K562 (cell line): ENCODE measurements around the gene SUMO3. TPM values are rescaled to one million over a fixed set of nuclear protein-coding genes. Genes with fewer than 3 reads are reported as not detected.
A peak's percentile ranks its signal among the peaks of the same experiment; 100 is the strongest.

ENCODE experiments used
- ATAC-seq: fragments of 200-7000 bp; cut with Tn5 transposase; 3 replicates; pipeline ENCODE4 v1.9.1; 2020; ENCODE audit warnings: moderate library complexity
- BruUV-seq: library from RNA; stranded (reverse); fragments of 400-500 nt; replicated peaks from 2 replicates; lab custom pipeline; 2021; lab: Mats Ljungman, UMichigan
- CTCF ChIA-PET: fragments of 300-600 bp; formaldehyde crosslinking; extraction: SDS; loops from one replicate; lab custom pipeline; 2021; ENCODE audit warnings: low intra/inter-chr PET ratio; lab: Yijun Ruan, JAX
- POLR2A ChIA-PET: fragments of 300-600, 350-650 bp; sonication (Branson Sonifier 250); formaldehyde crosslinking; extraction: SDS; loops from one replicate; lab custom pipeline; 2021; ENCODE audit warnings: antibody characterized with exemption, inconsistent platforms; lab: Yijun Ruan, JAX
- DNase-seq, 4 experiments: peaks; one replicate each; pipeline versions ENCODE4 v3.0.0 to v3.0.0-alpha.2; 2011 to 2018; ENCODE audit warnings: low spot score in 3 of 4, mixed read lengths in 3 of 4; ENCODE audit errors: extremely low read depth in 1 of 4
- FAIRE-seq: peaks from 2 replicates; lab custom pipeline; 2011; peaks lifted over from hg19 to GRCh38; lab: Jason Lieb, UNC
- H2AFZ ChIP-seq: 2 replicates; pipeline ENCODE4 v1.6.0; 2011; ENCODE audit warnings: low read depth, low read length, control low read depth, inconsistent platforms
- H3K27ac ChIP-seq: fragments of 200-600 bp; 3 replicates; pipeline ENCODE4 v1.8.0; 2011; ENCODE audit warnings: low read depth, mild to moderate bottlenecking, control low read depth, inconsistent platforms, low read length, moderate library complexity, mixed read lengths; ENCODE audit errors: extremely low read depth
- H3K27me3 ChIP-seq, 2 experiments: fragments of 300-600 bp in 1 of 2; 2 replicates in 1 of 2; 3 replicates in 1 of 2; pipeline versions ENCODE4 v1.6.0 to v1.8.0; 2011; ENCODE audit warnings: inconsistent platforms in 2 of 2, low read length in 2 of 2, mild to moderate bottlenecking in 1 of 2, mixed read lengths in 1 of 2, moderate library complexity in 1 of 2; ENCODE audit not compliant: control insufficient read depth in 2 of 2, insufficient read depth in 2 of 2
- H3K36me3 ChIP-seq: fragments of 300-600 bp; 3 replicates; pipeline ENCODE4 v1.8.0; 2011; ENCODE audit warnings: mild to moderate bottlenecking, low read length, inconsistent platforms; ENCODE audit not compliant: control insufficient read depth, insufficient read depth
- H3K4me1 ChIP-seq, 2 experiments: fragments of 200-600 bp in 1 of 2; replicated peaks in 1 of 2; 2 replicates in 1 of 2; 3 replicates in 1 of 2; pipeline versions ENCODE4 v1.5.1 to v1.8.0; 2011; ENCODE audit warnings: inconsistent platforms in 2 of 2, low read length in 2 of 2, mild to moderate bottlenecking in 1 of 2, mixed read lengths in 1 of 2, moderate library complexity in 1 of 2; ENCODE audit not compliant: control insufficient read depth in 2 of 2, insufficient read depth in 2 of 2
- H3K4me2 ChIP-seq: 2 replicates; pipeline ENCODE4 v1.6.1; 2011; ENCODE audit warnings: low read length, control low read depth, inconsistent platforms, mixed read lengths; ENCODE audit not compliant: insufficient read depth
- H3K4me3 ChIP-seq: fragments of 200-600 bp; sonication (generic), shearing (Covaris generic); 2 replicates; pipeline ENCODE4 v1.5.1; 2016; ENCODE audit warnings: control low read depth, inconsistent platforms
- H3K79me2 ChIP-seq: fragments of 200-600 bp; 3 replicates; pipeline ENCODE4 v1.8.0; 2011; ENCODE audit warnings: low read length, inconsistent platforms; ENCODE audit not compliant: control insufficient read depth, insufficient read depth
- H3K9ac ChIP-seq, 2 experiments: 2 replicates each; pipeline versions ENCODE4 v1.6.0 to v1.6.1; 2011; ENCODE audit warnings: low read depth in 2 of 2, low read length in 2 of 2, control low read depth in 1 of 2, inconsistent platforms in 1 of 2, mild to moderate bottlenecking in 1 of 2, mixed read lengths in 1 of 2; ENCODE audit not compliant: insufficient read depth in 1 of 2
- H3K9me1 ChIP-seq: one replicate; pipeline ENCODE4 v1.6.0; 2011; ENCODE audit warnings: inconsistent platforms, mild to moderate bottlenecking, low read length, moderate library complexity; ENCODE audit not compliant: control insufficient read depth, insufficient read depth
- H3K9me3 ChIP-seq: replicated peaks from 2 replicates; pipeline ENCODE4 v1.5.1; 2011; ENCODE audit warnings: low read depth, low read length, inconsistent platforms; ENCODE audit not compliant: control insufficient read depth, insufficient read depth
- H4K20me1 ChIP-seq: replicated peaks from 2 replicates; pipeline ENCODE4 v1.6.1; 2011; ENCODE audit warnings: low read length, inconsistent platforms, mixed read lengths; ENCODE audit not compliant: control insufficient read depth, insufficient read depth
- BDP1 ChIP-seq: IDR thresholded peaks from 3 replicates; pipeline ENCODE4 v1.6.1; 2011; ENCODE audit not compliant: insufficient read length, insufficient read depth
- CREB1 ChIP-seq, 2 experiments: sonication (generic) in 1 of 2; formaldehyde crosslinking in 1 of 2; IDR thresholded peaks; 2 replicates each; pipeline versions ENCODE4 v1.6.1 to v1.8.0; 2012 to 2022; ENCODE audit warnings: inconsistent platforms in 1 of 2, mild to moderate bottlenecking in 1 of 2, missing genetic modification reagents in 1 of 2, moderate library complexity in 1 of 2
- FIP1L1 ChIP-seq: fragments of 200-400 bp; formaldehyde crosslinking; IDR thresholded peaks from 2 replicates; pipeline ENCODE4 v1.6.1; 2018; ENCODE audit warnings: mild to moderate bottlenecking, low read depth, low read length; ENCODE audit not compliant: poor library complexity, severe bottlenecking
- HNRNPL ChIP-seq: fragments of 200-400 bp; formaldehyde crosslinking; IDR thresholded peaks from 2 replicates; pipeline ENCODE4 v1.6.1; 2017; ENCODE audit warnings: low read depth, mild to moderate bottlenecking, low read length
- NFIC ChIP-seq: fragments of 450-650 bp; IDR thresholded peaks from 2 replicates; pipeline ENCODE4 v1.6.1; 2017; ENCODE audit warnings: mild to moderate bottlenecking, inconsistent platforms
- NR2C1 ChIP-seq, 2 experiments: fragments of 450-650 bp; IDR thresholded peaks; 2 replicates each; pipeline ENCODE4 v1.6.1; 2017; ENCODE audit warnings: mild to moderate bottlenecking in 2 of 2, antibody characterized with exemption in 1 of 2, inconsistent platforms in 1 of 2, missing compliant biosample characterization in 1 of 2, missing genetic modification characterization in 1 of 2
- PCBP1 ChIP-seq: fragments of 200-400 bp; formaldehyde crosslinking; IDR thresholded peaks from 2 replicates; pipeline ENCODE4 v1.6.1; 2018; ENCODE audit warnings: mild to moderate bottlenecking, low read depth, low read length; ENCODE audit not compliant: poor library complexity, severe bottlenecking
- PRPF4 ChIP-seq: fragments of 200-400 bp; formaldehyde crosslinking; IDR thresholded peaks from one replicate; pipeline ENCODE4 v1.6.1; 2017; ENCODE audit warnings: low read length, low read depth, mild to moderate bottlenecking; ENCODE audit not compliant: insufficient read depth, poor library complexity, severe bottlenecking
- XRCC5 ChIP-seq: fragments of 200-400 bp; formaldehyde crosslinking; IDR thresholded peaks from 2 replicates; pipeline ENCODE4 v1.6.1; 2017; ENCODE audit warnings: low read depth, mild to moderate bottlenecking, low read length
- ZNF253 ChIP-seq: fragments of 250-450 bp; sonication (Bioruptor Pico); conservative IDR thresholded peaks from 2 replicates; pipeline ENCODE4 v1.6.1; 2021; ENCODE audit warnings: mild to moderate bottlenecking
- ZNF76 ChIP-seq: fragments of 250-450 bp; sonication (Bioruptor Pico); IDR thresholded peaks from 2 replicates; pipeline ENCODE4 v1.4.0; 2020; ENCODE audit warnings: mild to moderate bottlenecking, moderate library complexity, borderline replicate concordance
- WGBS: fragments of 100-300 bp; shearing (Covaris generic); methylation state at CpG from one replicate; pipeline ENCODE4 v1.1.6; 2016; ENCODE audit warnings: low coverage, mixed read lengths; ENCODE audit not compliant: insufficient coverage; ENCODE audit errors: missing lambda C conversion rate; 5-methylcytosine and 5-hydroxymethylcytosine counted together
- in situ Hi-C: fragments of 300-500 bp; cut with MboI; formaldehyde crosslinking; loops from 4 replicates; pipeline ENCODE4 v1.15.0; 2018; ENCODE audit warnings: inconsistent platforms, mixed read lengths
- intact Hi-C: fragments of 100-400 bp; cut with micrococcal nuclease; formaldehyde crosslinking; loops from 2 replicates; pipeline ENCODE4 v1.14.2; 2022
- polyA plus RNA-seq, 8 experiments: library from polyadenylated mRNA; depleted of rRNA in 4 of 8; stranded (reverse) in 5 of 8; unstranded in 3 of 8; fragments of >200 nt; fragmentation: Nextera tagmentation in 2 of 8; fragmentation: Illumina TruSeq in 1 of 8; extraction: Ambion mirVana in 2 of 8; extraction: Trizol in 1 of 8; gene quantifications; 2 replicates each; pipeline versions ENCODE4 v1.2.1 to v1.2.3, GENCODE V29; 2011 to 2014; ENCODE audit warnings: inconsistent platforms in 1 of 8, missing spikeins in 1 of 8
- total RNA-seq, 7 experiments: library from RNA; depleted of rRNA in 6 of 7; stranded (reverse); fragments of >200 nt in 6 of 7; fragmentation: Illumina TruSeq in 2 of 7; extraction: Trizol in 2 of 7; gene quantifications; 2 replicates each; pipeline versions ENCODE4 v1.2.1 to v1.2.3, GENCODE V29; 2011 to 2021; ENCODE audit warnings: low replicate concordance in 1 of 7
- TF ChIP-seq, protein P1 (sequence below): fragments of 150-350 bp; conservative IDR thresholded peaks from 2 replicates; pipeline ENCODE4 v1.6.1; 2014; ENCODE audit warnings: low read length
- TF ChIP-seq, protein P2 (sequence below): fragments of 250-450 bp; sonication (Bioruptor Pico); IDR thresholded peaks from 2 replicates; pipeline ENCODE4 v1.8.0; 2022; ENCODE audit warnings: inconsistent platforms

SUMO3 gene
- total and polyA plus RNA-seq, 9 of the 15 experiments (the other 6 are each of a cell fraction or from before 2014, with no cell fraction given) = 13.9 to 143 (median 113) TPM

DNA sequence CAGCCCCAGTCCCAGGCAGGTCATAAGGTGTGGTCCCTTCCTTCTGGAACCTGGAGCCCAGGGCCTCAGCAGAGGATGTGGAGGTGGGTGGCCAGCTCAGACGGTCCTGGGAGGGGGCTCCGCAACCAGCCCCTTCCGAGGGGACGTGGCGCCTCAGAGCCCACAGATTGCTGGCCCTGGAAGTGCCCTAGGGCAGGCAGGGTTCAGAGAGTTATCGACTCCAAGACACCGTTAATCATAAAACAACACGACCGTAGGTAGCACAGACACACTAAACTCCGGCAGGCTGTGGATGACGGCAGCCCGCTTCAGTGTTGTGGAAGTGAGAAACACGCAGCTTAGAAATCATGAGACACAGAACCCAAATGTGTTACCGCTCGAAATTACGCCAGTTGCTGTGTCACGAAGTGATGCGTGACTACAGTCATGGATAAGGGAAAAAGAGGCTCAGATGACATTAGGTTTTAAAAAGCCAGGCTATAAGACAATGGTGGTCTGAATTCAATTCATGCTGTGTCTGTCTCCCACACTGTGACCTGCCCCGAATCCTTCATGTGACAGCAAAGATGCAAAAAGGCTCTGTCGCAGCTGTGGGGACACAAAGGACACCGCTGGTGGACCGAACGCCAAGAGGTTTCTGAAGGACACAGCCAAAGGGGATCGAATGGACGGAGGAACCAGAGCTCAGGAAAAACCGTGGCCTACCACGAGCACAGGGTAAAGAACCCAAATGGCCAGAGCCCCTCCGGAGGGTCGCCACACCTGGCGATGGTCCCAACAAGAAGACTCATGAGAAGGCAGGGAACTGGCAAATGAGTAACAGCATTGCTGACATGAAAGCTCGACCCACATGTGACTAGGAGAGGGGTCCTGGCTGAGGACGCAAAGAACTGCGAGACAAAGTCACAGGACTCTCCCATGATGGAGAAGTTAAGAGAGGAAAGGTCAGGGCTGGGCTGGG lies 1.7 kb upstream of the SUMO3 start (continued):
- TF ChIP-seq, protein P1, sequence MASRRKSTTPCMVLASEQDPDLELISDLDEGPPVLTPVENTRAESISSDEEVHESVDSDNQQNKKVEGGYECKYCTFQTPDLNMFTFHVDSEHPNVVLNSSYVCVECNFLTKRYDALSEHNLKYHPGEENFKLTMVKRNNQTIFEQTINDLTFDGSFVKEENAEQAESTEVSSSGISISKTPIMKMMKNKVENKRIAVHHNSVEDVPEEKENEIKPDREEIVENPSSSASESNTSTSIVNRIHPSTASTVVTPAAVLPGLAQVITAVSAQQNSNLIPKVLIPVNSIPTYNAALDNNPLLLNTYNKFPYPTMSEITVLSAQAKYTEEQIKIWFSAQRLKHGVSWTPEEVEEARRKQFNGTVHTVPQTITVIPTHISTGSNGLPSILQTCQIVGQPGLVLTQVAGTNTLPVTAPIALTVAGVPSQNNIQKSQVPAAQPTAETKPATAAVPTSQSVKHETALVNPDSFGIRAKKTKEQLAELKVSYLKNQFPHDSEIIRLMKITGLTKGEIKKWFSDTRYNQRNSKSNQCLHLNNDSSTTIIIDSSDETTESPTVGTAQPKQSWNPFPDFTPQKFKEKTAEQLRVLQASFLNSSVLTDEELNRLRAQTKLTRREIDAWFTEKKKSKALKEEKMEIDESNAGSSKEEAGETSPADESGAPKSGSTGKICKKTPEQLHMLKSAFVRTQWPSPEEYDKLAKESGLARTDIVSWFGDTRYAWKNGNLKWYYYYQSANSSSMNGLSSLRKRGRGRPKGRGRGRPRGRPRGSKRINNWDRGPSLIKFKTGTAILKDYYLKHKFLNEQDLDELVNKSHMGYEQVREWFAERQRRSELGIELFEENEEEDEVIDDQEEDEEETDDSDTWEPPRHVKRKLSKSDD = no peak
- TF ChIP-seq ZNF76 (CRISPR knock-in tag) = no peak
- TF ChIP-seq NFIC = no peak

DNA sequence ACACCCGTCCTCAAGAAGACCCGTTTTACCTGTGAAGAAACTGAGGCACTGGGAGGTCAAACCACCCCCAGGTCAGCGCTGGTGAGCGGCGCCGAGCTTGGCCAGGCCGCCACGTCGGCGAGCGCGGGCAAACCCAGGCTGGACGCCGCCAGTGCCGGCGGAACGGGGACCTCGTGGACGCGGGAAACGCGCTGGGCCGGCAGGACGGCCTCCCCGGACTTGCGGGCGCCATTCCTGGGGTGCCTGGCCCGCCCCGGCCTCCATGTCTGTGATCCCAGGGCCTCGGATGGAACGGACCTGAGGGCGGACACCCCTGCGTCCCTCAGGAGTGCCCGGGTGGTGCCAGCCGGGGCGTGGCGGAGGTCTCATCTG lies 764 bp upstream of the SUMO3 start:
- in situ Hi-C loops = no loop called here
- TF ChIP-seq PRPF4 (peak; percentile 48), FIP1L1 (peak; percentile 62), XRCC5 (no peak), NR2C1 (IDR thresholded peaks at IDR 0.05) (no peak), NR2C1 (tag; IDR thresholded peaks at IDR 0.05) (no peak), PCBP1 (peak; percentile 84), BDP1 (no peak), CREB1 (IDR thresholded peaks at IDR 0.05) (no peak), CREB1 (CRISPR knock-in tag; IDR thresholded peaks at IDR 0.05) (0 out of 2 replicates have a peak, but pooled peaks have one; percentile 4), HNRNPL (0 out of 2 replicates have a peak, but pooled peaks have one; percentile 1), ZNF253 (CRISPR knock-in tag) (no peak)
- TF ChIP-seq, protein P2, sequence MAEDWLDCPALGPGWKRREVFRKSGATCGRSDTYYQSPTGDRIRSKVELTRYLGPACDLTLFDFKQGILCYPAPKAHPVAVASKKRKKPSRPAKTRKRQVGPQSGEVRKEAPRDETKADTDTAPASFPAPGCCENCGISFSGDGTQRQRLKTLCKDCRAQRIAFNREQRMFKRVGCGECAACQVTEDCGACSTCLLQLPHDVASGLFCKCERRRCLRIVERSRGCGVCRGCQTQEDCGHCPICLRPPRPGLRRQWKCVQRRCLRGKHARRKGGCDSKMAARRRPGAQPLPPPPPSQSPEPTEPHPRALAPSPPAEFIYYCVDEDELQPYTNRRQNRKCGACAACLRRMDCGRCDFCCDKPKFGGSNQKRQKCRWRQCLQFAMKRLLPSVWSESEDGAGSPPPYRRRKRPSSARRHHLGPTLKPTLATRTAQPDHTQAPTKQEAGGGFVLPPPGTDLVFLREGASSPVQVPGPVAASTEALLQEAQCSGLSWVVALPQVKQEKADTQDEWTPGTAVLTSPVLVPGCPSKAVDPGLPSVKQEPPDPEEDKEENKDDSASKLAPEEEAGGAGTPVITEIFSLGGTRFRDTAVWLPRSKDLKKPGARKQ = 0 out of 2 replicates have a peak, but pooled peaks have one; percentile 48

More for the DNA sequence above, 764 bp upstream of the SUMO3 start:
- intact Hi-C loops = no loop called here
- Histone ChIP-seq H3K4me3 (peak overlapping the region; percentile 71), H2AFZ (peak overlapping the region; percentile 73), H3K4me2 (peak overlapping the region; percentile 72), H3K9ac (peak overlapping the region; percentile 96 to 97), H3K27ac (peak overlapping the region; percentile 99), H3K4me1 (peaks cover 0 to 46% of the 10 kb centered on the region in 2 experiments; a peak in 4 of 5 replicates), H4K20me1 (peaks cover 25% of the 10 kb centered on the region; the same call in 1 of the 2 replicates), H3K9me3 (peaks cover 16% of the 10 kb centered on the region), H3K79me2 (peaks cover 45% of the 10 kb centered on the region), H3K36me3 (peaks cover 8% of the 10 kb centered on the region; the same call in 2 of the 3 replicates), H3K27me3 (no peaks in the 10 kb centered on the region), H3K9me1 (peaks cover 15% of the 10 kb centered on the region)
- ChIA-PET CTCF (interaction anchor here (0.6 to 1.0 kb wide), 2 partner anchors 9 to 789 kb away, joined by 3 read pairs; no protein-coding TSS in a partner anchor), POLR2A (no interaction called here)
- DNase-seq (no peak), FAIRE-seq (no peak), ATAC-seq (no peak)
- BruUV-seq = no TSS peak
- WGBS = 83% methylated on average over 24 of the region's 37 CpGs
